ENCODE measurements around the gene SPTBN1. TPM values are rescaled to one million over a fixed set of nuclear protein-coding genes. Genes with fewer than 3 reads are reported as not detected.

The SPTBN1 gene
- total and polyA plus RNA-seq, 9 of the 15 experiments (the other 6 are each of a cell fraction or from before 2014, with no cell fraction given), result 8.9 to 66.8 (median 31.4) TPM

- TF ChIP-seq STAT5A (IDR thresholded peaks at IDR 0.05; ENCODE audit: borderline replicate concordance, low read length) (peak; percentile 98), EGR1 (conservative IDR thresholded peaks at IDR 0.05) (no peak), TGIF2 (CRISPR knock-in tag; IDR thresholded peaks at IDR 0.05) (no peak), TCF3 (CRISPR knock-in tag; IDR thresholded peaks at IDR 0.05) (peak; percentile 98), PATZ1 (CRISPR knock-in tag; IDR thresholded peaks at IDR 0.05; ENCODE audit: borderline replicate concordance) (no peak), HNRNPH1 (optimal IDR thresholded peaks at IDR 0.05; ENCODE audit: low read depth, low read length) (no peak), CLOCK (CRISPR knock-in tag; IDR thresholded peaks at IDR 0.05; ENCODE audit: borderline replicate concordance) (no peak), THRAP3 (IDR thresholded peaks at IDR 0.05; ENCODE audit: borderline replicate concordance) (no peak), HEY1 (CRISPR knock-in tag; IDR thresholded peaks at IDR 0.05; ENCODE audit: borderline replicate concordance) (0 out of 2 replicates have a peak, but pooled peaks have one; percentile 64), ZNF431 (CRISPR knock-in tag; IDR thresholded peaks at IDR 0.05) (no peak), E2F8 (IDR thresholded peaks at IDR 0.05; ENCODE audit: low read depth, partially characterized antibody) (peak; percentile 56), HOXB6 (CRISPR knock-in tag; IDR thresholded peaks at IDR 0.05; ENCODE audit: borderline replicate concordance) (no peak), CUX1 (CRISPR knock-in tag; IDR thresholded peaks at IDR 0.05) (0 out of 2 replicates have a peak, but pooled peaks have one; percentile 48)
Observed at GRCh38 chr2:54589340-54590215, 133.5 kb downstream of the SPTBN1 start (continued).

Measured in K562 (cell line).